Smooth muscle cell (in vitro differentiated cells): ENCODE results near the gene NUDT16L1. TPM values are rescaled to one million over a fixed set of nuclear protein-coding genes. Genes with fewer than 3 reads are reported as not detected.

Source experiments
- DNase-seq: peaks from one replicate; lab custom pipeline; 2025; ENCODE audit not compliant: unreplicated experiment; lab: John Stamatoyannopoulos, UW
- H2AFZ ChIP-seq: fragments of 200-600 bp; sonication (generic); 2 replicates; pipeline ENCODE4 v1.6.0; 2016; ENCODE audit warnings: antibody characterized with exemption, low read depth, mild to moderate bottlenecking
- H3F3A ChIP-seq: fragments of 200-600 bp; sonication (generic); 2 replicates; pipeline ENCODE4 v1.6.0; 2017; ENCODE audit warnings: antibody characterized with exemption, low read depth
- H3K27ac ChIP-seq: fragments of 200-600 bp; sonication (generic); 2 replicates; pipeline ENCODE4 v1.5.1; 2016; ENCODE audit warnings: low read depth, mild to moderate bottlenecking
- H3K27me3 ChIP-seq: fragments of 200-600 bp; sonication (generic); 2 replicates; pipeline ENCODE4 v1.6.1; 2016; ENCODE audit warnings: low read depth, mild to moderate bottlenecking
- H3K36me3 ChIP-seq: fragments of 200-600 bp; sonication (generic); 2 replicates; pipeline ENCODE4 v1.5.1; 2016; ENCODE audit warnings: low read depth
- H3K4me1 ChIP-seq: fragments of 200-600 bp; sonication (generic); 2 replicates; pipeline ENCODE4 v1.5.1; 2016; ENCODE audit warnings: low read depth
- H3K4me2 ChIP-seq: fragments of 200-600 bp; sonication (generic); 2 replicates; pipeline ENCODE4 v1.6.0; 2016; ENCODE audit warnings: mild to moderate bottlenecking
- H3K4me3 ChIP-seq: fragments of 200-600 bp; sonication (generic); 2 replicates; pipeline ENCODE4 v1.5.1; 2016; ENCODE audit warnings: mild to moderate bottlenecking
- H3K79me2 ChIP-seq: fragments of 200-600 bp; sonication (generic); 2 replicates; pipeline ENCODE4 v1.6.0; 2016; ENCODE audit warnings: low read depth, mild to moderate bottlenecking
- H3K9ac ChIP-seq: fragments of 200-600 bp; sonication (generic); 2 replicates; pipeline ENCODE4 v1.6.0; 2016; ENCODE audit warnings: low read depth
- H3K9me3 ChIP-seq: fragments of 200-600 bp; sonication (generic); replicated peaks from 2 replicates; pipeline ENCODE4 v1.5.1; 2016; ENCODE audit warnings: low read depth
- H4K20me1 ChIP-seq: fragments of 200-600 bp; sonication (generic); 2 replicates; pipeline ENCODE4 v1.6.0; 2016; ENCODE audit warnings: low read depth
- WGBS: methylation state at CpG from one replicate; pipeline ENCODE4 v1.1.7; 2016; ENCODE audit warnings: low lambda C conversion rate; 5-methylcytosine and 5-hydroxymethylcytosine counted together
- polyA plus RNA-seq: library from polyadenylated mRNA; unstranded; fragments of >200 nt; fragmentation: Nextera tagmentation; extraction: Ambion mirVana; gene quantifications from 2 replicates; pipeline ENCODE4 v1.2.1, GENCODE V29; 2016
- total RNA-seq: library from RNA; depleted of rRNA; stranded (reverse); fragments of >200 nt; gene quantifications from 2 replicates; pipeline ENCODE4 v1.2.3, GENCODE V29; 2014
- TF ChIP-seq, protein P1 (sequence below): fragments of 200-600 bp; sonication (generic); IDR thresholded peaks from 2 replicates; pipeline ENCODE4 v1.5.1; 2017; ENCODE audit warnings: borderline replicate concordance, mild to moderate bottlenecking, antibody characterized with exemption; ENCODE audit not compliant: insufficient read depth, poor library complexity, severe bottlenecking

Gene NUDT16L1
- total and polyA plus RNA-seq, 2 experiments from 2014 or later: 17.6 to 48.3 TPM

DNA sequence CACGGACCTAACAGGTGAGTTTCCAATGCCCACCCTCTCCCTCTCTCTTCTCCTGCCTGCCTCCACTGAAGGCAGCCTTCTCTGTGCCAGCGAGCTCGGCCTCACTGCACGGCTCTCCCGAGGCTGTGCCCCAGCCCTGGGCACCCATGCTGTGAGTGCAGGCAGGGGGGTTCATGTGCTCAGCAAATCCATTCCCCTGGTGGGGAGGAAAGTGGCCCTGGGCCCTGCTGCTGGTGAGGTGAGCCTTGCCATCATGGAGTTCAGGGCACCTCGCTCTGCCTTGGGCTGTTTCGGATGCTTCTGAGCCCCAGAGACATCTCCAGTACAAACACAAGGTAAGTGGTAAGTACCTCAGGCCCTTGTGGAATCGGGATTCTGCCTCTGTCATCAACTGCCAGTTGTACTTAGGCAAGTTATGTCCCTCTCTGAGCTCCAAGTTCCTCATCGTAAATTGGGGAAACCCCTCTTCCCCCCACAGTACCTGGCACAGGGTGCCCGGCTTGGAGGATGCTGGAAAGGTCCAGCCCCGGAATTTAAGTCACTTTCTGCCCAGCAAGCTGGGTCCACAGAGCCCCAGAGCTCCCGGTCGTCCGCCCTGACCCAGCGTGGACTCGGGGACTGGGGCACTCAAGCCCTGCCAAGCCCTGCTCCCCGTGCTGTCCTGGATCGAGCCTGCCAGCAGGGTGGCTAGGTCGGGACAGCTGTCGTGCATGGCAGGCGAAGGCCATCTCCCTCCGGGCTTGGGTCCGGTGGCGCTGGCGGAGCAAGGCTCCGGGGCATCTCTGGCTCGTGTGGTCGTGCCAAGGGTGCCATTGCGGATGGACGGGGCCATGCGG lies 684 bp upstream of the NUDT16L1 start:
- peak overlapping the region; percentile 46 for H3K27ac ChIP-seq
- no peak overlapping the region for H3K9ac ChIP-seq
- H3K36me3 ChIP-seq: no peaks in the 10 kb centered on the region
- no peak overlapping the region for H2AFZ ChIP-seq
- TF ChIP-seq, protein P1, sequence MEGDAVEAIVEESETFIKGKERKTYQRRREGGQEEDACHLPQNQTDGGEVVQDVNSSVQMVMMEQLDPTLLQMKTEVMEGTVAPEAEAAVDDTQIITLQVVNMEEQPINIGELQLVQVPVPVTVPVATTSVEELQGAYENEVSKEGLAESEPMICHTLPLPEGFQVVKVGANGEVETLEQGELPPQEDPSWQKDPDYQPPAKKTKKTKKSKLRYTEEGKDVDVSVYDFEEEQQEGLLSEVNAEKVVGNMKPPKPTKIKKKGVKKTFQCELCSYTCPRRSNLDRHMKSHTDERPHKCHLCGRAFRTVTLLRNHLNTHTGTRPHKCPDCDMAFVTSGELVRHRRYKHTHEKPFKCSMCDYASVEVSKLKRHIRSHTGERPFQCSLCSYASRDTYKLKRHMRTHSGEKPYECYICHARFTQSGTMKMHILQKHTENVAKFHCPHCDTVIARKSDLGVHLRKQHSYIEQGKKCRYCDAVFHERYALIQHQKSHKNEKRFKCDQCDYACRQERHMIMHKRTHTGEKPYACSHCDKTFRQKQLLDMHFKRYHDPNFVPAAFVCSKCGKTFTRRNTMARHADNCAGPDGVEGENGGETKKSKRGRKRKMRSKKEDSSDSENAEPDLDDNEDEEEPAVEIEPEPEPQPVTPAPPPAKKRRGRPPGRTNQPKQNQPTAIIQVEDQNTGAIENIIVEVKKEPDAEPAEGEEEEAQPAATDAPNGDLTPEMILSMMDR: no peak
- no peaks in the 10 kb centered on the region for H3K27me3 ChIP-seq
- DNase-seq: no peak
- H3K79me2 ChIP-seq: no peaks in the 10 kb centered on the region
- H4K20me1 ChIP-seq: peaks cover 5% of the 10 kb centered on the region
- H3K4me1 ChIP-seq: no peaks in the 10 kb centered on the region
- 42% methylated on average over 31 of the region's 31 CpGs for WGBS
- H3K4me3 ChIP-seq: peak overlapping the region; percentile 95
- no peaks in the 10 kb centered on the region for H3K9me3 ChIP-seq
- H3F3A ChIP-seq: peaks cover 9% of the 10 kb centered on the region
- H3K4me2 ChIP-seq: peak overlapping the region; percentile 92

DNA sequence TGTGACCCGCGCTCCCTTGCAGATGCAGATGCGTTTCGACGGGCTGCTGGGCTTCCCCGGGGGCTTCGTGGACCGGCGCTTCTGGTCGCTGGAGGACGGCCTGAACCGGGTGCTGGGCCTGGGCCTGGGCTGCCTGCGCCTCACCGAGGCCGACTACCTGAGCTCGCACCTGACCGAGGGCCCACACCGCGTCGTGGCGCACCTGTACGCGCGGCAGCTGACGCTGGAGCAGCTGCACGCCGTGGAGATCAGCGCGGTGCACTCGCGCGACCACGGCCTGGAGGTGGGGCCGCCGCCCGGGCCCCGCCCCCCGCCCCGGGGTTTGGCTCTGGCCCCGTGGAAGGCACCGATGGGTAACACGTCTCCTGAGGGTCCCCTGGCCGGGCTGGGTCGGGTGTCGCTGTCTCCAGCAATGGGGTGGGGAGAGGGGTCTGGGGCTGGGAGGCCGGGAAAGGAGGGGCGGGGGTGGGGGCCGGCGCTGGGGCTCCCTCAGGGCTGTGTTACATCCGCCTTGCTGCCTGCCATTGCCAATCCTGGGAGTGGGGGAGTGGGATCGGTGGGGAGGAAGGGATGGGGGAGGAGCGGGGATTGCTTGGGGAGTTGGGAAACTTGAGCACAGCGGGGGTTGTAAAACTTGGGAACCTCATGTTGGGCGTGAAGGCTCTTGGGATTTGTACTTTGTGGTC lies 737 bp downstream of the NUDT16L1 start:
- H3F3A ChIP-seq: peaks cover 9% of the 10 kb centered on the region
- H3K27me3 ChIP-seq: no peaks in the 10 kb centered on the region
- WGBS: 2% methylated on average over 46 of the region's 54 CpGs
- H3K4me1 ChIP-seq: no peaks in the 10 kb centered on the region
- peaks cover 5% of the 10 kb centered on the region for H4K20me1 ChIP-seq
- TF ChIP-seq, protein P1: no peak
- H3K9me3 ChIP-seq: no peaks in the 10 kb centered on the region
- H3K79me2 ChIP-seq: no peaks in the 10 kb centered on the region
- peak overlapping the region; percentile 95 for H3K4me3 ChIP-seq
- peak overlapping the region; percentile 98 for H3K4me2 ChIP-seq
- H2AFZ ChIP-seq: no peak overlapping the region
- H3K9ac ChIP-seq: peak overlapping the region; percentile 84
- H3K27ac ChIP-seq: peak overlapping the region; percentile 28
- DNase-seq: no peak
- H3K36me3 ChIP-seq: no peaks in the 10 kb centered on the region

DNA sequence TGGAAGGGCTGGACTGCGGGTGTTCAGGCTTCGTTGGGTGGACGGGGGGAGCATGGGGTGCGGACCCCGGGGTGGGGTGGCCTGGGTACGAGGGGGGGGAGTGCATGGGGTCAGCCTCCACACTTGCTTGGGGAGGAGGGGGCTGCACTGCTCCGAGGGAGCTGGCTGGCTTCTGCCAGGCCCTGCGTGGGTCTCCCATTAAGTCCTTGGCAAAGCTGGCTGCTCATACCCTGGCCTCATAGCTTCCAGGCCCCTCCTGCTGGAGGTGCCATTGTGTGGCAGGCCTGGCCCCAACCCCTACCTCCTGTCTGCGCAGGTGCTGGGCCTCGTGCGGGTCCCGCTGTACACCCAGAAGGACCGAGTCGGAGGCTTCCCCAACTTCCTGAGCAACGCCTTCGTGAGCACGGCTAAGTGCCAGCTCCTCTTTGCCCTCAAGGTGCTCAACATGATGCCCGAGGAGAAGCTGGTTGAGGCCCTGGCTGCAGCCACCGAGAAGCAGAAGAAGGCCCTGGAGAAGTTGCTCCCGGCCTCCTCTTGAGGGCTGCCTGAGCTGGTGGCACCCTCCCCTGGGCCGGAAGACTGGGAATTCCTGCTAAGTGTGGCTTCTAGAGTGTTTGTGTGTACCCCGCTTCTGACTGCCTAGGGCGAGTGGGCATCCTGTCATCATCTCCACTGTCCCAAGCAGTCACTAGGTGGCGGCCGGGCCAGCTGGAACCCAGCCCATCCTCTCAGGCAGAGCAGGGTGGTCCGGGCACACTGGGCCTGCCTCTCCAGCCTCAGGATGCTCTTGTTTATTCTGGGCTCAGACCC lies 1.5 kb downstream of the NUDT16L1 start:
- H3K27ac ChIP-seq: no peak overlapping the region

More for the DNA sequence above, 1.5 kb downstream of the NUDT16L1 start:
- no peak overlapping the region for H2AFZ ChIP-seq
- H3K36me3 ChIP-seq: no peaks in the 10 kb centered on the region
- H3K9ac ChIP-seq: peak overlapping the region; percentile 84
- no peaks in the 10 kb centered on the region for H3K27me3 ChIP-seq
- H3F3A ChIP-seq: peaks cover 9% of the 10 kb centered on the region
- TF ChIP-seq, protein P1: no peak
- peak overlapping the region; percentile 95 for H3K4me3 ChIP-seq
- H3K9me3 ChIP-seq: no peaks in the 10 kb centered on the region
- WGBS: 88% methylated on average over 20 of the region's 26 CpGs
- H3K4me1 ChIP-seq: no peaks in the 10 kb centered on the region
- H3K4me2 ChIP-seq: peak overlapping the region; percentile 98
- peaks cover 5% of the 10 kb centered on the region for H4K20me1 ChIP-seq
- no peak for DNase-seq
- no peaks in the 10 kb centered on the region for H3K79me2 ChIP-seq
